Suprapubic skin (tissue), 4 donors: ENCODE measurements around the gene RNF166.

ENCODE experiments used
- EP300 ChIP-seq: sonication (generic); formaldehyde crosslinking; IDR thresholded peaks from one replicate; pipeline ENCODE4 v1.6.1; 2017; ENCODE audit warnings: antibody characterized with exemption
- POLR2A ChIP-seq, 2 donors: fragments of 450-650 bp; IDR thresholded peaks; one replicate each; pipeline ENCODE4 v1.6.1; 2017; ENCODE audit warnings: antibody characterized with exemption in 2 of 2, mild to moderate bottlenecking in 2 of 2, moderate library complexity in 2 of 2
- POLR2AphosphoS5 ChIP-seq, 3 donors: sonication (generic); formaldehyde crosslinking; IDR thresholded peaks; one replicate each; pipeline ENCODE4 v1.6.1; 2017; ENCODE audit warnings: antibody characterized with exemption in 3 of 3

DNA sequence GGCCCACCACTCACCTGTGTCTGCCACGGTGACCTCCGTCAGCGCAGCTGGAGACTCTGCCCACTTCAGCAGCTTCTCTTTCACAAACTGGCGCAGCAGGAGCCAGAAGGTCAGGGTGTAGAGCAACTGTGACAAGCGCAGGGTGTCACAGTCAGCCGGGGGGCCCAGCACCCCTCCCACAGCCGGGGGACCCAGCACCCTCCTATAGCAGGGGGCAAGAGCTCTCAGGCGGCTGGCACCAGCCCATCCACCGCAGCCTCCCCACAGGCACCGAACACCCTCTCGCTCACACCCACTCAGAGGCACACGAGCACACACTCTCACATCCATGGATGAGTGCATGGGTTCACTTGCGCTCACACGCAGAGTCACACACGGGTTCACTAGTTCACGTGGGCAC, 28.9 kb upstream of the RNF166 start:
- no peak for TF ChIP-seq POLR2A (IDR thresholded peaks at IDR 0.05)
- no peak for TF ChIP-seq POLR2AphosphoS5 (IDR thresholded peaks at IDR 0.05)
- no peak for TF ChIP-seq EP300
